AG04449 (cell line): Measurements from ENCODE around the gene KCNN2.

Source experiments
- CTCF ChIA-PET: fragments of 350-600 bp; formaldehyde crosslinking; extraction: SDS; loops from one replicate; lab custom pipeline; 2021; ENCODE audit warnings: antibody characterized with exemption; lab: Yijun Ruan, JAX
- POLR2A ChIA-PET: fragments of 400-600, 350-600 bp; formaldehyde crosslinking; extraction: SDS; loops from one replicate; lab custom pipeline; 2020; ENCODE audit warnings: antibody characterized with exemption, inconsistent platforms; lab: Yijun Ruan, JAX
- DNase-seq: peaks from one replicate; pipeline ENCODE4 v3.0.0-alpha.2; 2010; ENCODE audit warnings: low read depth, low spot score
- H3K4me3 ChIP-seq: 2 replicates; pipeline ENCODE4 v1.5.1; 2011; ENCODE audit warnings: low read depth, mild to moderate bottlenecking, control low read depth, low read length
- TF ChIP-seq, protein P1 (sequence below): IDR thresholded peaks from one replicate; pipeline ENCODE4 v1.5.1; 2011; ENCODE audit warnings: mild to moderate bottlenecking, moderate library complexity, low read length, control low read depth, inconsistent platforms; ENCODE audit not compliant: insufficient read depth; ENCODE audit errors: missing control alignments

The KCNN2 gene

DNA sequence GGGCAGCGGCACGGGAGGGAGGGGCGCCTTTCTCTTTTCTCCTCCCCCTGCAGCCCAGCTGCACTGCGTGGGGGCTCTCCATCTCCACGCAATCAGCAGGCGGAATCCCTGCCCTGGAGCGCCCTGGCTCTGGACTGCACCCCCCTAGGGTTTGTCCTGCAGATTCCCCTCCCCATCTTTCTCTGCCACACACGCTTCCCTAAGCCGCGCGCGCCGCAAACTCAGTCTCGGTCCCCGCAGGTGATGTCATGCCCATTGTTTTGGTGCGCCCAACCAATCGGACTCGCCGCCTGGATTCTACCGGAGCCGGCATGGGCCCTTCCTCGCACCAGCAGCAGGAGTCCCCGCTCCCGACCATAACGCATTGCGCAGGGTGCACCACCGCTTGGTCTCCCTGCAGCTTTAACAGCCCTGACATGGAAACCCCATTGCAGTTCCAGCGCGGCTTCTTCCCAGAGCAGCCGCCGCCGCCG is at the start of gene KCNN2:
KCNN2 (plus strand) TSS at position 347 of the 473 bp plus-strand sequence; CDS start at position 417, 70 bp downstream.
- CTCF ChIA-PET = interaction anchor here (10.9 kb wide), 1 partner anchor 88 kb away, joined by 118 read pairs; no protein-coding TSS in a partner anchor

DNA sequence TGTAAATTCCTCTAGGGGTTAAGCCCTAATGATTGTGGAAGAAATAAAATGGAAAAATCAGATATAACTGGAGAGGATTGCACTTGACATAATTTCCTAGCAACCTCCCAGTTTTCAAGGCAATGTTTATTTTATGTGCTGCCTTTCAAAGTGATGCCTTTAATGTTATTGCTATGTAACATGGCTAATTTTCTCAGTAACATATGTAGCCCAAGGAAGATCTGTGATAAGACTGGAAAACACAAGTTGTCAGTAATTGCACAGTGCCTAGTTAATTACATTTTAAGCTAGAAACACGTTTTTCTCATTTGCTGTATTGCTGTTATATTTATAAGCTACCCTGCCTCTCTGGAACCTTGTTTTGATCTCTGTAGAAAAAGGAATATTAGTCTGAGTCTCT is 49.2 kb upstream of the KCNN2 start:
- POLR2A ChIA-PET = no interaction called here
- CTCF ChIA-PET = interaction anchor here (1.5 to 3.5 kb wide), 2 partner anchors 12 to 211 kb away, joined by 4 to 14 read pairs; no protein-coding TSS in a partner anchor
- DNase-seq = no peak
- H3K4me3 ChIP-seq = no peak overlapping the region
- TF ChIP-seq, protein P1, sequence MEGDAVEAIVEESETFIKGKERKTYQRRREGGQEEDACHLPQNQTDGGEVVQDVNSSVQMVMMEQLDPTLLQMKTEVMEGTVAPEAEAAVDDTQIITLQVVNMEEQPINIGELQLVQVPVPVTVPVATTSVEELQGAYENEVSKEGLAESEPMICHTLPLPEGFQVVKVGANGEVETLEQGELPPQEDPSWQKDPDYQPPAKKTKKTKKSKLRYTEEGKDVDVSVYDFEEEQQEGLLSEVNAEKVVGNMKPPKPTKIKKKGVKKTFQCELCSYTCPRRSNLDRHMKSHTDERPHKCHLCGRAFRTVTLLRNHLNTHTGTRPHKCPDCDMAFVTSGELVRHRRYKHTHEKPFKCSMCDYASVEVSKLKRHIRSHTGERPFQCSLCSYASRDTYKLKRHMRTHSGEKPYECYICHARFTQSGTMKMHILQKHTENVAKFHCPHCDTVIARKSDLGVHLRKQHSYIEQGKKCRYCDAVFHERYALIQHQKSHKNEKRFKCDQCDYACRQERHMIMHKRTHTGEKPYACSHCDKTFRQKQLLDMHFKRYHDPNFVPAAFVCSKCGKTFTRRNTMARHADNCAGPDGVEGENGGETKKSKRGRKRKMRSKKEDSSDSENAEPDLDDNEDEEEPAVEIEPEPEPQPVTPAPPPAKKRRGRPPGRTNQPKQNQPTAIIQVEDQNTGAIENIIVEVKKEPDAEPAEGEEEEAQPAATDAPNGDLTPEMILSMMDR = no peak

More for the DNA sequence above, at the start of gene KCNN2:
- TF ChIP-seq, protein P1 = no peak
- DNase-seq = no peak
- POLR2A ChIA-PET = no interaction called here
- peak within 1 kb of the TSS; percentile 65 for H3K4me3 ChIP-seq

DNA sequence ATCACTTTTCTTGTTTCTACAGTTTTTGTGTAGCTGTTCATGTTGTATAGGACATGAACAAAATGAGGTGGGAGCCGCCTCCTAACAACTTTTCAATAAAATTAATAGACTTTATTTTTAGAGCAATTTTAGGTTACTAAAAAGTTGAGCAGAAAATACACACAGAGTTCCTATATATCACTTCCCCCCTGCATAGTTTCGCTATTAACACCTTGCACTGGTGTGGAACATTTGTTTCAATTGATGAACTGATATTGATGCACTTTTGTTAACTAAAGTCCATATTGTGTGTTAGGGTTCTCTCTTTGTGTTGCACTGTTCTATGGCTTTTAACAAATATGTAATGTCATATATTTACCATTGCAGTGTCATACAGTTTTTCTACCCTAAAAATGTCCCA is 47.8 kb upstream of the KCNN2 start:
- ChIA-PET POLR2A (no interaction called here), CTCF (interaction anchor here (0.7 to 3.5 kb wide), 3 partner anchors 11 to 213 kb away, joined by 3 to 14 read pairs (median 4); no protein-coding TSS in a partner anchor)
- no peak overlapping the region for H3K4me3 ChIP-seq
- no peak for DNase-seq
- TF ChIP-seq, protein P1 = no peak

DNA sequence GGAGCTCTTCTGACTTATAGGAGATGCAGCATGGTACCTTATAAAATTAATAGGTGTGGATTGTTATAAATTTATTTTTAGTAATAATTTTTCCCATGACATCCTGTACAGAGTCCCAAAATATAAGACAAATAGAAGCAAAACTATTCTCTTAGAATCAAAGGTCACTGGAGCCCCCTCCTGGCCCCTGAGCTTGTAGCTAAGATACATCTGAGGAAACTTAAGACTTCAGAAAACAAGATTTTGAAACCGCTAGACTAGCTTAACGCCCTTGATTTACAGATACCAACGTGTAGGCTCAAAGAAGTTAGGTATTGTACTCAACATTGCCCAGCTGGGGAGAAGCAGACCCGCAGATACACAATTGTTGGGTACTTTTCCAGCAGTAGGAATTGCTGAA is 45.7 kb upstream of the KCNN2 start:
- DNase-seq = no peak
- no peak overlapping the region for H3K4me3 ChIP-seq
- TF ChIP-seq, protein P1 = no peak
- CTCF ChIA-PET = interaction anchor here (0.6 to 2.0 kb wide), 5 partner anchors 12 to 637 kb away, joined by 3 to 10 read pairs (median 4); no protein-coding TSS in a partner anchor
- POLR2A ChIA-PET = no interaction called here

DNA sequence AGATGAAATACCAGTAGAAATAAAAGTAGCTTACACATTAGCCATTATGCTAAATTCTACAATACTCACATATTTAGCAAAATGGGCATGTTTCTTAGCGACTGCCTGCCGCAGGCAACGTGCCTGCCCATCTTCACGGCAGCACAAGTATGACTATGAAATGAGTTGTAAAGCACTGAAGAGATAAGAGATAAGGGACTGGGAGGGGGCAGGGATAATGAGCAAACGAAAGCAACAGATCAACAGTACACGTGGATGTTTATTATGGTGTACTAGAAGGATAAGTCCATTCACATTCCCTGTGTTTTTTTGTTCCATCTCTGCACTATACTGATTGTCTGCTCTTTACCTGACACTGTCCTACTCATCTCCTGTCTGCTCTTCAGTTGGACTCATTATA is 44.1 kb upstream of the KCNN2 start:
- TF ChIP-seq, protein P1 = no peak
- no peak overlapping the region for H3K4me3 ChIP-seq
- DNase-seq = no peak
- CTCF ChIA-PET = interaction anchor here (1.0 to 1.7 kb wide), 2 partner anchors 11 to 212 kb away, joined by 4 to 5 read pairs; no protein-coding TSS in a partner anchor
- POLR2A ChIA-PET = no interaction called here

DNA sequence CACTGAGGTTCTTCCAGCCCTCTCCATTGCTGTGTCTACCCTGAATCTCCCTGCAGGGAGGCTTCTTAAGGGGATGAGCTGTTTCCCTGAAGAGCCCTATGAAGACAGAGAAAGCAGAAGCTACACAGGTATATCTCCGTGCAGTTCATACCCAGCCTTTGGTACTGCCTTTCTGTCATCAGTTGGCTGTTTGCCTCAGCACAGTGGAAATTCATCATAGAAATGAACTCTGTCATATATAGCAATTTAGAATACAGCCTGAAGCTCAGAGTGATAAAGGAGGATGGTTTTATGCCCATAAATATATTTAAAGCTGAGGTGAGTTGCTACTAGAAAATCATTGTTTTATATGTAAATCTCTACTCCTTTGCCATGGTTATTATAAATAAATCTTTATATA is 42.6 kb upstream of the KCNN2 start:
- no peak for DNase-seq
- H3K4me3 ChIP-seq = no peak overlapping the region
- ChIA-PET CTCF (interaction anchor here (1.0 to 2.1 kb wide), 4 partner anchors 11 to 131 kb away, joined by 4 to 6 read pairs (median 4); no protein-coding TSS in a partner anchor), POLR2A (no interaction called here)
- TF ChIP-seq, protein P1 = no peak
